ENCODE results near the gene ENPP6.

The ENPP6 gene

DNA sequence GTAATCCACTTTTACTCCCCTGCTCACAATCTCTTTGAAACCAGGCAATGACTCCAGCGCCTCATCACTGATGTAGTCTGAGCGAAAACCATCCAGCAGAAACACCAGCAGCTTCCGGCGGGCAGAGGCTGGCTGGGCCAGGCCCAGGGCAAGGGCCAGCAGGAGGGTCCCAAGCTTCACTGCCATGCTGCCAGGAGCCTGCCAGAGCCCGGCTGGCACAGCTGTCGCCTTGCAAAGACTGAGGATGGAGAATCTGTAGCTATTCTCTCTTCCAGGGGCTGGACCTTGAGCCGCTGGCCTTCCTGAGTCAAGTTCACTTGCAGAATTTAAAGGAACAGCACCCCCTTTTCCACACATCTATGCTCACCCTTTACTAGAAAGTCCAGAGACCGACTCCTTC, at the start of gene ENPP6:
Gene ENPP6 (minus strand): TSS at position 240 of the 400 bp plus-strand sequence. CDS start 54 bp downstream, at position 186.
- DNase-seq (ENCODE audit: low spot score), result no peak

DNA sequence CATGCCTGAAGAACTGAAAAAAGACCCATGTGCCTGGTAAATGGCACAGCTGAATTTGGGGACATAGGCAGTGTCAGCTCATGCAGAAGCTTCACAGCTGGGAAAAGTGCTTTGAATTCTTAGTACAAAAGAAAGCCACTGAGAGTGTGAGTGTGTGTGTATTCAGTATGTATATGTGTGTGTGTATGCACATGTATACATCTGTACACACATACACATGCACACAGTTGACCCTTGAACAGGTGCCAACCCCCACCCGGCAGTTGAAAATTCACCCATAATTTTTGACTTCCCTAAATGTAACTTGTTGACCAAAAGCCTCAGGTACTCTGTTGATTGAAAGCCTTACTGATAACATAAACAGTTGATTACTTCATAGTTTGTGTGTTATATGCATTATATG, 49.5 kb upstream of the ENPP6 start:
- no peak for DNase-seq (ENCODE audit: low spot score)

GRCh38 chr4:184265546-184266351, 48.1 kb upstream of the ENPP6 start:
- no peak for DNase-seq (ENCODE audit: low spot score)

DNA sequence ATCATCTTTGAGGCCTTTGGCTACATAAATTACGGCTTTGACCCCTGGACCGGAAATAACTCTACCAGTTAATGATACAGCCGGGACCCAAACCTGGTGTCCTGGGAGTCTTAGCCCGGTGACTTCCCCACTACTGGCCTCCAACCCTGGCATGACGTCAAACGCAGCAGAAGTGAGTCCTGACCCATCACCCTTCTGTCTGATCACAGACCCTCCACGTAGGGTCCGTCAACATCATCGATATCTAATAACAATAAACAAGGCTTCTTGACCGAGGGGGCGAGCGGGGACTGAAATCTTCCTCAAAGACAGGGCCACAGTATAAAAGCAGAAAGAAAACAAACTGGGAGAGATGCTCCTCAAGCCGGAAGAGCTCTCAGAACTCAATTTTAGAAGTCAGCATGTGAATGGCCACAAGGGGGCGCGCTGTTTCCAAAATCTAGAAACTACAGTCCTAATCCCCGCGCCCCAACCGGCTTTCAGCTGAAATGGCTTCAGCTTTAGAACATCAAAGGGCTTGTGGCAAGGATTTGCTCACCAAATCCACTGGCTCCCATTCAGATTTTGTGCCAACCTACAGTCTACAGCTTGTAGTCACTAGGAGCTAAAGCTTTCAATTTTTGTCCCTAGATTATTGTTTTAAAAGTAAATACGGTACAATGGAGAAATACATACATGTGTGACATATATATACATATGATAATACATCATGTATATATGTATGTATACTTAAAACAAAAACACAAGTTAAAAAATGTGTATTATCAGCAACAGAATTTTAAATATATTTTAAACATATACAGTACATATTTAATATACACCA, 46.4 kb upstream of the ENPP6 start:
- DNase-seq (ENCODE audit: low spot score), result peak; percentile 20

DNA sequence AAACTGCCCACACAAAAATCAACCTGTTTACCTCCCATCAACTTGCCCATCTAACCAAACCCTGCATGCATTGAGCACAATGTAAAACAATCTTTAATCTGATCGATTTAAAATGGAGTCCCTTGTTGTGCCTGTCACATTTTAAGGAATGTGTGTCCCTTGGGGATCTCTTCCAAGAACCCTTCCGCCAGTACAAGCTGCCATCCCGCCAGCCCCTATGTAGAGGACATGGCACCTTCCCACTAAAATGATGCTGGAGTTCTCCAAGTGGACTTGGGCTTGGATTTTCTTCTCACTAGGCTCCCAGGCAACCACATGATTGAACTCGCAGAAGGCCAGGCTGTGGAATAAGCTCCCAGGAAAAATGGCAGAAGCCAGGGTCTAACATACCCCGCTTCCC, 45.8 kb upstream of the ENPP6 start:
- DNase-seq (ENCODE audit: low spot score), result no peak

GRCh38 chr4:184262901-184263300, 45.2 kb upstream of the ENPP6 start:
- DNase-seq (ENCODE audit: low spot score), result no peak

GRCh38 chr4:184261246-184261645, 43.6 kb upstream of the ENPP6 start:
- DNase-seq (ENCODE audit: low spot score), result no peak

DNA sequence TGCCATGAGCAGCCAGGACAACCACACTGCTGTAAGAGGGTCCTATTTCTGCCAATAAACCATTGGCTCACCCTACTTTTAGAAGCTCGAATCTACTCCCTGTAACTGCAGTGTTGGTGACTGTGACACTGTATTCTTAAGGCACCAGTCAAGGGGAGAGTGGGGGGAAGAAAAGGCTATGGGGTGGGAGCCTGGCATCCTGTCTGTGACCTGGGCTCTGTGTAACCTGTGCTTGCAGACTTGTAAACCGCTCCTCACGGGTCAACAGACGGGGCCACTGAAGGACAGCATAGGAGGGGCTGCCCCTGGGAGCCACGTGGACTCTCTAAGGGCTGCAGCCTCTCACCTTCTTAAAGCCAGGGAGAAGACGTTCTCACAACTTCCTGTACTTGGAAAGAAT, 42.2 kb upstream of the ENPP6 start:
- DNase-seq (ENCODE audit: low spot score), result no peak

DNA sequence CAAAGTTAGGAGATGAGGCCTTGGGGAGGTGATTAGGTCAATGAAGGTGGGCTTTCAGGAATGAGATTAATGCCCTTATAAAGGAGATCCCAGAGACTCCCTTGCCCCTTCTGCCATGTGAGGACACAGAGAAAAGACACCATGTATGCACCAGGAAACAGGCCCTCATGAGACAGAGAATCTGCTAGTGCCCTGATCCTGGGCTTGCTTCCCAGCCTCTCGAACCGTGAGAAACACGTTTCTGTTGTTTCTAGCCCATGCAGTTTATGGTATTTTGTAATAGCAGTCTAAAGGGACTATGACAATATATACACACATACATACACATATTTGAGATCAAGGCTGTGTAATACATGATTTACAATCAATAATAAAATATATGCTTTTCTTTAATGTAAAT, 41.4 kb upstream of the ENPP6 start:
- no peak for DNase-seq (ENCODE audit: low spot score)

- no peak for DNase-seq (ENCODE audit: low spot score)
Measured at GRCh38 chr4:184255871-184256642, 38.4 kb upstream of the ENPP6 start.

DNA sequence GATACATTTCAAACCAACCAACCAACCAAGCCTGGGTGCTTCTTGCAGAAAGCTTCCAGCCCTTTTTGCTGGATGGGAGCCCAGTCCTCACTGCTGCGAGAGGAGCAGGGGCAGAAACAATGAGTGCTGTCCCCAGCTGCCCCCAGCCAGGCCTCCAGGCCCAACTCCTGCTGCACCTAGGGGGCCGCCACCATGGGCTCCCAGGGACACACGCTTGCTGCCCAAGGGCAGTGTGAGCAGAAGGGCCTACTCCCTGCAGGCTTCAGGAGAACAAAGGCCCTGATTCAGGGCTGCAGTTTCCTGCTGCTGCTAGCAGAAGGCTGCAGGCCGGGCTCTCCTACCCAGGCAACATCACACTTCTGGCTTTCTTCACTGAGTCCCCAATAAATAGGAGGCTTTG, 37.7 kb upstream of the ENPP6 start:
- DNase-seq (ENCODE audit: low spot score), result no peak

DNA sequence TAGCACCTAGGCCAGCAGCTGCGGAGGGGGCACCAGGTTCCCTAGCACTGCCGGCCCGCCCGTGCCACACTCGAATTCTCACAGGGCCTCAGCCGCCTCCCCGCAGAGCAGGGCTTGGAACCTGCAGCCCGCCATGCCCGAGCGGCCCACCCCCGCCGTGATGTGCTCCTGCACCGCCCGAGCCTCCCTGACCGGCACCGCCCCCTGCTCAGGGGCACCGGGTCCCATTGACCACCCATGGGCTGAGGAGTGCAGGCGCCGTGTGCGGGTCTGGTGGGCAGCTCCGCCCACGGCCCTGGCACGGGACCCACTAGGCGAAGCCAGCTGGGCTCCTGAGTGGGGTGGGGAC, 35.4 kb upstream of the ENPP6 start:
- DNase-seq (ENCODE audit: low spot score), result no peak

- no peak for DNase-seq (ENCODE audit: low spot score)
Measured at GRCh38 chr4:184252136-184253071, 34.7 kb upstream of the ENPP6 start.

DNA sequence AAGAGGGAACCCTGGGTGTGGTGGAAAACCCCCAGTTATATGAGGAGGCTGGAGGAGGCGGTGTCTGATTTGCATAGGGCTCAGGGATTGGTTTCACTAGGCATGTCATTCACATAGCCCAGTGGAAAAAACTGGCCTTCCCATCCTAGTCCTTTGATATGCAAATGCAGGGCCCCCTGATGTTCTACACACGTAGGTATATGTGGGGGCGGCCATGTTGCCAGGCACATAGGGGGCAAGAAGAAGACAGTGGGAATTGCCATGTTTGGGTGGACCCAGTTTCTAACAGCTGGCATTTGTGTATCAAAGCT, 34.0 kb upstream of the ENPP6 start:
- DNase-seq (ENCODE audit: low spot score), result no peak

DNA sequence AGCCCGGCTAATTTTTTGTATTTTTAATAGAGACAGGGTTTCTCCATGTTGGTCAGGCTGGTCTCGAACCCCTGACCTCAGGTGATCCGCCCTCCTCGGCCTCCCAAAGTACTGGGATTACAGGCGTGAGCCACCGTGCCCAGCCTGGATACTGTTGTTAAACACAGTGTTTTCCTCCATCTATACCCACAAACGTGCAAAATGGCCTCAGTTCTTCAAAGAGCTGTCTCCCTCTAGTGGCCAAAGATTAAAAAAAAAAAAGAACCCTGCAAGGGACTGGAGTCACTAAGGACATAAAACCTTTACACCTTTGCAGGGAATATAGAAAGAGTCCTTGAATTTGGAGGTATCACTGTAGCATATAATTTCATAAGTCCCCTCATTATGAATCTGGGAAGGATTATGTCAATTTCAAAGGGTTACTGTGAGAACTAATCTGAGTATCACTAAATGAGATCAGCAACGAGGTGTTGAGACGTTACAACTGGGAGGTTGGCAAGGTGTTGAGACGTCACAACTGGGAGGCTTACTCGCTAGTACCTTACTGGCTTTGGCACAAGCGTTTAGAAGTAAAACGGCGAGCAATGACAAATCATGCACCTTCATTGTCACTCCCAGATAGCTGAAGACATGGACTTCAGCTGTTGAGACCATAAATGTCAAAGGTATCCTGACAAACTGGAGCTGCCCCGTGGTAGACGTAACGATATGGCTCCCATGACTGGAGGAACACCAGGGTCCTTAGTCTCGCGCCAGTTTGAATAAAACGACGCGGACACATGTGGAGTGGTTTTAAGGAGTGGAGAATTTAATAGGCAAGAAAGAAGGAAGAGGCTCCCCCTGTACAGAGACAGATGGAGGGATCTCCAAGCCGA, 33.4 kb upstream of the ENPP6 start:
- peak; percentile 26 for DNase-seq (ENCODE audit: low spot score)

DNA sequence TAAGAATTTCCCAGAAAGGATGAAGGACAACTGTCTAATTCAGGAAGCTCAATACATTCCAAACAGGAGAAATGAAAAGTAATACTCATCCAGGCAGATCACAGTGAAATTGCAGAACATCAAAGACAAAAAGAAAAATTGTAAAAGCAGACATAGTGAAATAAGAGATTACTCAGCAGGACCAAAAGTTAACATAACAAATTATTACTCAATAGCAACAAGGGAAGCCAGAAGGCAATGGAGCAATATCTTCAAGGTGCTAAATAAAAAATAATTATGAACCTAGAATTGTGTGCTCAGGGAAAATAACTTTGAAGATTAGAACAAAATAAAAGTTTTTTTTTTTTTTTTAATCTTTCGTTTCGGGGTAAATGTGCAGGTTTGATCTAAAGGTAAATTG, 30.5 kb upstream of the ENPP6 start:
- no peak for DNase-seq (ENCODE audit: low spot score)

DNA sequence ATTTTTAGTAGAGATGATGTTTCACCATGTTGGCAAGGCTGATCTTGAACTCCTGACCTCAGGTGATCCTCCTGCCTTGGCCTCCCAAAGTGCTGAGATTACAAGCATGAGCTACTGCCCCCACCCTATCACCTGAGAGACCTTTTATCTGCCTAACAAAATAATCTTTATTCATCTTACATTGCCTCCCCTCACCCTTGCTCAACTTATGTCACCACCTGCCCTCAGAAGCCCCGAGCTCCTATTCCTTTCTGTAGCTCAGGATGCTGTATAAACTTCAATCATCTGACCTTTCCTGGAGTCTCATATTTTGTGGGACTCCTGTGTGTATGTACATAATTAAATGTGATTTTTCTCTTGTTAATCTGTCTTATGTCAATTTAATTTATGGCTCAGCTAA, 29.7 kb upstream of the ENPP6 start:
- DNase-seq (ENCODE audit: low spot score), result no peak

DNA sequence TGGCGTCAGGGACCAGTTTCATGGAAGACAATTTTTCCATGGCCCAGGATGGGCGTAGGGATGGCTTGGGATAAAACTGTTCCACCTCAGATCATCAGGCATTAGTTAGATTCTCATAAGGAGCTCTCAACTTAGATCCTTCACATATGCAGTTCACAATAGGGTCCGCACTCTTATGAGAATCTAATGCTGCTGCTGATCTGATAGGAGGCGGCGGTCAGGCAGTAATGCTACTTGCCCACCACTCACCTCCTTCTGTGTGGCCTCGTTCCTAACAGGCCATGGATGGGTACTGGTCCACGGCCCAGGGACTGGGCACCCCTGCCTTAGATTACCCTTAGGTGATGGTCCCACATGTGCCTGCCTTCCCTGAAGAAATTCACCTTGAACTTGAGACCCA, 28.8 kb upstream of the ENPP6 start:
- no peak for DNase-seq (ENCODE audit: low spot score)

GRCh38 chr4:184238072-184238745, 20.5 kb upstream of the ENPP6 start:
- DNase-seq (ENCODE audit: low spot score), result no peak

GRCh38 chr4:184237612-184238011, 19.9 kb upstream of the ENPP6 start:
- no peak for DNase-seq (ENCODE audit: low spot score)

Data from HuH-7 (cell line).